Prostate gland (tissue), 2 donors: ENCODE data around the gene DOCK2. TPM values are rescaled to one million over a fixed set of nuclear protein-coding genes. Genes with fewer than 3 reads are reported as not detected.

Experiments
- DNase-seq: peaks from one replicate; pipeline ENCODE4 v3.0.0-alpha.2; 2019; ENCODE audit warnings: low spot score
- H3K27ac ChIP-seq, 2 donors: fragments of 200-600 bp; sonication (generic); 2 replicates each; pipeline ENCODE4 v1.5.1; 2017 to 2019
- H3K27me3 ChIP-seq: fragments of 200-600 bp; sonication (generic); replicated peaks from 2 replicates; pipeline ENCODE4 v1.5.1; 2019; ENCODE audit not compliant: insufficient read depth
- H3K36me3 ChIP-seq, 2 donors: fragments of 200-600 bp; sonication (generic); 1 replicate in 1 of 2; 2 replicates in 1 of 2; pipeline versions ENCODE4 v1.5.1 to v1.8.1; 2017 to 2019
- H3K4me1 ChIP-seq: fragments of 200-600 bp; sonication (generic); replicated peaks from 2 replicates; pipeline ENCODE4 v1.5.1; 2019
- H3K4me3 ChIP-seq, 2 donors: fragments of 200-600 bp; sonication (generic); 2 replicates each; pipeline ENCODE4 v1.5.1; 2017 to 2019
- H3K9me3 ChIP-seq: fragments of 200-600 bp; sonication (generic); 2 replicates; pipeline ENCODE4 v1.5.1; 2017
- CTCF ChIP-seq, 4 experiments: fragments of 200-600 bp in 2 of 4; fragments of 450-650 bp in 2 of 4; sonication (generic) in 2 of 4; IDR thresholded peaks; 1 replicate in 3 of 4; 2 replicates in 1 of 4; pipeline ENCODE4 v1.5.1; 2016 to 2019; ENCODE audit warnings: antibody characterized with exemption in 4 of 4, mild to moderate bottlenecking in 2 of 4, moderate library complexity in 2 of 4
- POLR2A ChIP-seq: fragments of 450-650 bp; IDR thresholded peaks from one replicate; pipeline ENCODE4 v1.6.1; 2016; ENCODE audit warnings: antibody characterized with exemption, mild to moderate bottlenecking
- POLR2AphosphoS5 ChIP-seq: sonication (generic); formaldehyde crosslinking; IDR thresholded peaks from one replicate; pipeline ENCODE4 v1.6.1; 2017; ENCODE audit warnings: antibody characterized with exemption
- WGBS: methylation state at CpG from one replicate; pipeline ENCODE4 v1.1.5; 2018; 5-methylcytosine and 5-hydroxymethylcytosine counted together
- intact Hi-C: fragments of 100-400 bp; cut with DNase I; formaldehyde crosslinking; loops from one replicate; pipeline ENCODE4 v1.14.2; 2022
- total RNA-seq, 2 donors: library from RNA; depleted of rRNA; stranded (reverse); fragments of >200 nt; gene quantifications; one replicate each; pipeline ENCODE4 v1.1.0, GENCODE V29; 2016

The DOCK2 gene
- total RNA-seq, 2 donors from 2014 or later = 2.5 to 6.2 TPM

GRCh38 chr5:169848792-169849191 lies 211.7 kb downstream of the DOCK2 start:
- WGBS = 61% methylated on average over 2 of the region's 2 CpGs
- H3K9me3 ChIP-seq = no peaks in the 10 kb centered on the region
- no peak for DNase-seq
- intact Hi-C loops = no loop called here
- no peaks in the 10 kb centered on the region for H3K27me3 ChIP-seq
- no peaks in the 10 kb centered on the region for H3K36me3 ChIP-seq
- H3K4me3 ChIP-seq = no peak overlapping the region
- TF ChIP-seq POLR2AphosphoS5 (no peak), POLR2A (no peak), CTCF (IDR thresholded peaks at IDR 0.05) (no peak)
- H3K4me1 ChIP-seq = no peaks in the 10 kb centered on the region
- no peak overlapping the region for H3K27ac ChIP-seq

- 97% methylated on average over 2 of the region's 2 CpGs for WGBS
- no peak for DNase-seq
- Histone ChIP-seq H3K9me3 (no peaks in the 10 kb centered on the region), H3K4me3 (no peak overlapping the region), H3K27me3 (no peaks in the 10 kb centered on the region), H3K4me1 (no peaks in the 10 kb centered on the region), H3K27ac (no peak overlapping the region), H3K36me3 (no peaks in the 10 kb centered on the region)
- TF ChIP-seq POLR2AphosphoS5 = no peak
- no peak for TF ChIP-seq CTCF (IDR thresholded peaks at IDR 0.05)
- intact Hi-C loops = no loop called here
Measured at GRCh38 chr5:169850409-169850808, 213.3 kb downstream of the DOCK2 start.

GRCh38 chr5:169851321-169851850 lies 214.3 kb downstream of the DOCK2 start:
- intact Hi-C loops = no loop called here
- Histone ChIP-seq H3K4me1 (no peaks in the 10 kb centered on the region), H3K27me3 (no peaks in the 10 kb centered on the region), H3K4me3 (no peak overlapping the region), H3K36me3 (no peaks in the 10 kb centered on the region), H3K27ac (no peak overlapping the region), H3K9me3 (no peaks in the 10 kb centered on the region)
- 97% methylated on average over 1 of the region's 1 CpG for WGBS
- DNase-seq = no peak
- no peak for TF ChIP-seq POLR2AphosphoS5
- TF ChIP-seq CTCF (IDR thresholded peaks at IDR 0.05) = no peak
- no peak for TF ChIP-seq POLR2A

- Histone ChIP-seq H3K27me3 (no peaks in the 10 kb centered on the region), H3K27ac (no peak overlapping the region), H3K4me3 (no peak overlapping the region), H3K9me3 (no peaks in the 10 kb centered on the region), H3K4me1 (no peaks in the 10 kb centered on the region), H3K36me3 (no peaks in the 10 kb centered on the region)
- no peak for DNase-seq
- intact Hi-C loops = no loop called here
- TF ChIP-seq POLR2A = no peak
- TF ChIP-seq CTCF (IDR thresholded peaks at IDR 0.05) = no peak
- 74% methylated on average over 2 of the region's 2 CpGs for WGBS
Measured at GRCh38 chr5:169856571-169856970, 219.5 kb downstream of the DOCK2 start.

DNA sequence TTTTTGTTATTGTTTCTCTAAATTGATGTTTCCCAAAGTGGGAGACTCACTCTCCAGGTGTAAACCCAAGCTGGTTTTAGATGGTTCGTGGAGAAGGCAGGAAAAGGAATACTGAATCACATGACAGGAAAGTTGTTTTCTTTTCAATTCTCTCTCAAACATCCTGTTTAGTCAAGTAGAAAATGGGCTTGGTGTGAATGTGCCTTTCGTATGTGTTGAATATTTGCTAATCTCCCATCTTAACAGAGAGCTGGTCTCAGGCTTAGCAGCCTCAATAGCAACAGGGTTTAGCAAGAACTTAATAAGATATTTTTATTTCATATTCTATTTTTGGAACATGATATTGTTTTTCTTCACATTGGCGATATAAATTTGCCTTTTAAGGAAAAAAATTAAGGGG lies 223.5 kb downstream of the DOCK2 start:
- Histone ChIP-seq H3K27me3 (no peaks in the 10 kb centered on the region), H3K36me3 (no peaks in the 10 kb centered on the region), H3K9me3 (no peaks in the 10 kb centered on the region), H3K4me1 (no peaks in the 10 kb centered on the region), H3K27ac (no peak overlapping the region), H3K4me3 (no peak overlapping the region)
- intact Hi-C loops = no loop called here
- 76% methylated on average over 3 of the region's 3 CpGs for WGBS
- TF ChIP-seq POLR2AphosphoS5 (no peak), POLR2A (no peak), CTCF (IDR thresholded peaks at IDR 0.05) (no peak)
- DNase-seq = no peak
